Fibroblast of pulmonary artery (primary cell): ENCODE results near the gene EIF1AX.

Source experiments
- DNase-seq: peaks from one replicate; pipeline ENCODE4 v3.0.0-alpha.2; 2010; ENCODE audit warnings: low read depth
- H3K4me3 ChIP-seq: replicated peaks from 2 replicates; pipeline ENCODE4 v1.5.1; 2011; ENCODE audit warnings: low read depth, mild to moderate bottlenecking, control low read depth, low read length, moderate library complexity
- TF ChIP-seq, protein P1 (sequence below): IDR thresholded peaks from 2 replicates; pipeline ENCODE4 v1.5.1; 2011; ENCODE audit warnings: mild to moderate bottlenecking, control low read depth, low read length, inconsistent platforms; ENCODE audit errors: missing control alignments

EIF1AX gene

GRCh38 chrX:20080277-20080676, 61.4 kb downstream of the EIF1AX start:
- TF ChIP-seq, protein P1, sequence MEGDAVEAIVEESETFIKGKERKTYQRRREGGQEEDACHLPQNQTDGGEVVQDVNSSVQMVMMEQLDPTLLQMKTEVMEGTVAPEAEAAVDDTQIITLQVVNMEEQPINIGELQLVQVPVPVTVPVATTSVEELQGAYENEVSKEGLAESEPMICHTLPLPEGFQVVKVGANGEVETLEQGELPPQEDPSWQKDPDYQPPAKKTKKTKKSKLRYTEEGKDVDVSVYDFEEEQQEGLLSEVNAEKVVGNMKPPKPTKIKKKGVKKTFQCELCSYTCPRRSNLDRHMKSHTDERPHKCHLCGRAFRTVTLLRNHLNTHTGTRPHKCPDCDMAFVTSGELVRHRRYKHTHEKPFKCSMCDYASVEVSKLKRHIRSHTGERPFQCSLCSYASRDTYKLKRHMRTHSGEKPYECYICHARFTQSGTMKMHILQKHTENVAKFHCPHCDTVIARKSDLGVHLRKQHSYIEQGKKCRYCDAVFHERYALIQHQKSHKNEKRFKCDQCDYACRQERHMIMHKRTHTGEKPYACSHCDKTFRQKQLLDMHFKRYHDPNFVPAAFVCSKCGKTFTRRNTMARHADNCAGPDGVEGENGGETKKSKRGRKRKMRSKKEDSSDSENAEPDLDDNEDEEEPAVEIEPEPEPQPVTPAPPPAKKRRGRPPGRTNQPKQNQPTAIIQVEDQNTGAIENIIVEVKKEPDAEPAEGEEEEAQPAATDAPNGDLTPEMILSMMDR, result no peak
- no peak for DNase-seq
- H3K4me3 ChIP-seq, result no peak overlapping the region
